ENCODE results near the gene CEP295NL. TPM values are rescaled to one million over a fixed set of nuclear protein-coding genes. Genes with fewer than 3 reads are reported as not detected.

CEP295NL gene
- total and polyA plus RNA-seq, 2 of the 13 experiments (the other 11 are each of a cell fraction or from before 2014, with no cell fraction given), result not detected

- TF ChIP-seq SRY (CRISPR knock-in tag; IDR thresholded peaks at IDR 0.05), result no peak
These were observed 44.0 kb downstream of the CEP295NL start (continued) for GRCh38 chr17:78859051-78859450.

- FAIRE-seq (no peak), DNase-seq (ENCODE audit: low spot score) (no peak), ATAC-seq (no peak)
- Histone ChIP-seq H3K27ac (ENCODE audit: extremely low read length, insufficient read depth, low read length) (no peak overlapping the region), H3K27me3 (ENCODE audit: control insufficient read depth in 1 of 2, insufficient read depth in 2 of 2, low read length in 2 of 2) (no peaks in the 10 kb centered on the region), H4K20me1 (ENCODE audit: insufficient read depth, low read length) (no peaks in the 10 kb centered on the region), H3K4me1 (ENCODE audit: insufficient read depth, low read length) (peaks cover 8% of the 10 kb centered on the region; the same call in 1 of the 2 replicates), H3K9me3 (ENCODE audit: low read length) (no peaks in the 10 kb centered on the region), H3K4me3 (replicated peaks in 1 of 3; ENCODE audit: insufficient read depth in 1 of 3, low read depth in 2 of 3, low read length in 3 of 3) (no peak overlapping the region), H3K9ac (ENCODE audit: insufficient read depth, low read depth, low read length) (no peak overlapping the region), H3K36me3 (replicated peaks in 1 of 2; ENCODE audit: control insufficient read depth in 1 of 2, insufficient read depth in 2 of 2, low read length in 2 of 2) (0 out of 5 replicates have a peak, but pooled peaks cover 0 to 5% of the 10 kb centered on the region in 2 experiments), H2AFZ (ENCODE audit: low read length) (no peak overlapping the region), H3K79me2 (ENCODE audit: insufficient read depth, low read length) (no peaks in the 10 kb centered on the region), H3K4me2 (ENCODE audit: low read depth, low read length) (no peak overlapping the region)
- BruUV-seq (replicated peaks), result no TSS peak
- intact Hi-C loops (cut with micrococcal nuclease; ENCODE audit: unreplicated experiment) (no loop called here), in situ Hi-C loops (cut with HindIII; ENCODE audit: extremely low pct_ligation_motif_present, low pct_unique_long_range_greater_than_20kb) (no loop called here)
- TF ChIP-seq BCLAF1 (IDR thresholded peaks at IDR 0.05), result no peak
- WGBS (ENCODE audit: low lambda C conversion rate), result 89% methylated on average over 12 of the region's 14 CpGs
- CTCF ChIA-PET (ENCODE audit: low intra/inter-chr PET ratio, low total read pairs), result no interaction called here
- POLR2A ChIA-PET, result no interaction called here
These were observed 45.7 kb downstream of the CEP295NL start for GRCh38 chr17:78857266-78857665.

GRCh38 chr17:78855561-78856165 is 47.3 kb downstream of the CEP295NL start:
- Histone ChIP-seq H3K4me3 (replicated peaks in 1 of 3; ENCODE audit: insufficient read depth in 1 of 3, low read depth in 2 of 3, low read length in 3 of 3) (no peak overlapping the region), H3K4me1 (ENCODE audit: insufficient read depth, low read length) (0 out of 2 replicates have a peak, but pooled peaks cover 6% of the 10 kb centered on the region), H3K36me3 (replicated peaks in 1 of 2; ENCODE audit: control insufficient read depth in 1 of 2, insufficient read depth in 2 of 2, low read length in 2 of 2) (0 out of 5 replicates have a peak, but pooled peaks cover 0 to 5% of the 10 kb centered on the region in 2 experiments), H3K9ac (ENCODE audit: insufficient read depth, low read depth, low read length) (no peak overlapping the region), H4K20me1 (ENCODE audit: insufficient read depth, low read length) (no peaks in the 10 kb centered on the region), H3K27me3 (ENCODE audit: control insufficient read depth in 1 of 2, insufficient read depth in 2 of 2, low read length in 2 of 2) (no peaks in the 10 kb centered on the region), H3K9me3 (ENCODE audit: low read length) (no peaks in the 10 kb centered on the region), H2AFZ (ENCODE audit: low read length) (no peak overlapping the region), H3K27ac (ENCODE audit: extremely low read length, insufficient read depth, low read length) (no peak overlapping the region), H3K4me2 (ENCODE audit: low read depth, low read length) (no peak overlapping the region), H3K79me2 (ENCODE audit: insufficient read depth, low read length) (no peaks in the 10 kb centered on the region)
- intact Hi-C loops (cut with micrococcal nuclease; ENCODE audit: unreplicated experiment), result no loop called here
- POLR2A ChIA-PET, result no interaction called here
- ATAC-seq (no peak), DNase-seq (ENCODE audit: low spot score) (no peak), FAIRE-seq (no peak)
- no peak for TF ChIP-seq SNAPC5 (CRISPR knock-in tag; IDR thresholded peaks at IDR 0.05; ENCODE audit: borderline replicate concordance)
- TF ChIP-seq NFIC (IDR thresholded peaks at IDR 0.05; ENCODE audit: low read length), result no peak
- TF ChIP-seq GLI4 (CRISPR knock-in tag; IDR thresholded peaks at IDR 0.05; ENCODE audit: borderline replicate concordance), result no peak
- no peak for TF ChIP-seq ZSCAN20 (CRISPR knock-in tag; IDR thresholded peaks at IDR 0.05; ENCODE audit: borderline replicate concordance)
- TF ChIP-seq TEAD2 (CRISPR knock-in tag; IDR thresholded peaks at IDR 0.05), result no peak
- TF ChIP-seq TCF7 (IDR thresholded peaks at IDR 0.05; ENCODE audit: low read depth), result no peak
- WGBS (ENCODE audit: low lambda C conversion rate), result 95% methylated on average over 25 of the region's 25 CpGs
- BruUV-seq (replicated peaks), result no TSS peak
- CTCF ChIA-PET (ENCODE audit: low intra/inter-chr PET ratio, low total read pairs), result no interaction called here
- in situ Hi-C loops (cut with HindIII; ENCODE audit: extremely low pct_ligation_motif_present, low pct_unique_long_range_greater_than_20kb), result no loop called here

Data from HepG2 (cell line).